ENCODE results near the gene TBC1D17.

GRCh38 chr19:49843265-49843664 lies 34.2 kb upstream of the TBC1D17 start:
- TF ChIP-seq CTCF (conservative IDR thresholded peaks at IDR 0.05; ENCODE audit: low read depth, low read length) (no peak), EZH2 (IDR thresholded peaks at IDR 0.05; ENCODE audit: borderline replicate concordance, low read depth, low read length, poor library complexity, severe bottlenecking) (no peak)
